ENCODE results near the gene PAX5.

PAX5 gene

GRCh38 chr9:37036371-37036775, 2.3 kb upstream of the PAX5 start:
- no peak for DNase-seq (ENCODE audit: low read depth)
- Histone ChIP-seq H3K4me3 (ENCODE audit: low read length) (peak overlapping the region; percentile 81), H3K9me3 (ENCODE audit: control insufficient read depth, low read length) (no peaks in the 10 kb centered on the region), H3K4me1 (ENCODE audit: control insufficient read depth, insufficient read depth, low read length) (peaks cover 14% of the 10 kb centered on the region), H3K9ac (ENCODE audit: low read length) (no peak overlapping the region), H3K27me3 (replicated peaks; ENCODE audit: control insufficient read depth, insufficient read depth, low read length) (peaks cover 97% of the 10 kb centered on the region), H3K36me3 (ENCODE audit: control insufficient read depth, insufficient read depth, low read length, severe bottlenecking) (no peaks in the 10 kb centered on the region)

GRCh38 chr9:37035648-37036370, 1.7 kb upstream of the PAX5 start:
- Histone ChIP-seq H3K27me3 (replicated peaks; ENCODE audit: control insufficient read depth, insufficient read depth, low read length) (peaks cover 97% of the 10 kb centered on the region), H3K9ac (ENCODE audit: low read length) (no peak overlapping the region), H3K36me3 (ENCODE audit: control insufficient read depth, insufficient read depth, low read length, severe bottlenecking) (no peaks in the 10 kb centered on the region), H3K4me3 (ENCODE audit: low read length) (no peak overlapping the region), H3K9me3 (ENCODE audit: control insufficient read depth, low read length) (no peaks in the 10 kb centered on the region), H3K4me1 (ENCODE audit: control insufficient read depth, insufficient read depth, low read length) (peaks cover 14% of the 10 kb centered on the region)
- DNase-seq (ENCODE audit: low read depth), result no peak

GRCh38 chr9:37034938-37035647, 1.0 kb upstream of the PAX5 start:
- Histone ChIP-seq H3K4me1 (ENCODE audit: control insufficient read depth, insufficient read depth, low read length) (peaks cover 18% of the 10 kb centered on the region), H3K9ac (ENCODE audit: low read length) (no peak overlapping the region), H3K4me3 (ENCODE audit: low read length) (no peak overlapping the region), H3K36me3 (ENCODE audit: control insufficient read depth, insufficient read depth, low read length, severe bottlenecking) (no peaks in the 10 kb centered on the region), H3K27me3 (replicated peaks; ENCODE audit: control insufficient read depth, insufficient read depth, low read length) (peaks cover 97% of the 10 kb centered on the region), H3K9me3 (ENCODE audit: control insufficient read depth, low read length) (no peaks in the 10 kb centered on the region)
- no peak for DNase-seq (ENCODE audit: low read depth)

GRCh38 chr9:37034305-37034937, 353 bp upstream of the PAX5 start:
- Histone ChIP-seq H3K4me1 (ENCODE audit: control insufficient read depth, insufficient read depth, low read length) (peaks cover 21% of the 10 kb centered on the region), H3K27me3 (replicated peaks; ENCODE audit: control insufficient read depth, insufficient read depth, low read length) (peaks cover 97% of the 10 kb centered on the region)
- peak; percentile 33 for DNase-seq (ENCODE audit: low read depth)

GRCh38 chr9:37033141-37033540, 927 bp downstream of the PAX5 start:
- H3K36me3 ChIP-seq (ENCODE audit: control insufficient read depth, insufficient read depth, low read length, severe bottlenecking), result no peaks in the 10 kb centered on the region
- no peak for DNase-seq (ENCODE audit: low read depth)
- no peak overlapping the region for H3K9ac ChIP-seq (ENCODE audit: low read length)
- H3K9me3 ChIP-seq (ENCODE audit: control insufficient read depth, low read length), result peaks cover 7% of the 10 kb centered on the region
- peaks cover 21% of the 10 kb centered on the region for H3K4me1 ChIP-seq (ENCODE audit: control insufficient read depth, insufficient read depth, low read length)
- H3K27me3 ChIP-seq (replicated peaks; ENCODE audit: control insufficient read depth, insufficient read depth, low read length), result peaks cover 97% of the 10 kb centered on the region
- no peak overlapping the region for H3K4me3 ChIP-seq (ENCODE audit: low read length)

More at GRCh38 chr9:37034305-37034937, 353 bp upstream of the PAX5 start:
- Histone ChIP-seq H3K9ac (ENCODE audit: low read length) (no peak overlapping the region), H3K4me3 (ENCODE audit: low read length) (peak overlapping the region; percentile 43), H3K36me3 (ENCODE audit: control insufficient read depth, insufficient read depth, low read length, severe bottlenecking) (no peaks in the 10 kb centered on the region), H3K9me3 (ENCODE audit: control insufficient read depth, low read length) (peaks cover under 1% of the 10 kb centered on the region)

- Histone ChIP-seq H3K4me1 (ENCODE audit: control insufficient read depth, insufficient read depth, low read length) (peaks cover 22% of the 10 kb centered on the region), H3K9ac (ENCODE audit: low read length) (no peak overlapping the region), H3K4me3 (ENCODE audit: low read length) (no peak overlapping the region), H3K9me3 (ENCODE audit: control insufficient read depth, low read length) (peaks cover 9% of the 10 kb centered on the region), H3K36me3 (ENCODE audit: control insufficient read depth, insufficient read depth, low read length, severe bottlenecking) (no peaks in the 10 kb centered on the region), H3K27me3 (replicated peaks; ENCODE audit: control insufficient read depth, insufficient read depth, low read length) (peaks cover 97% of the 10 kb centered on the region)
- DNase-seq (ENCODE audit: low read depth), result no peak
Observed at GRCh38 chr9:37032713-37033112, 1.4 kb downstream of the PAX5 start.

- no peak for DNase-seq (ENCODE audit: low read depth)
- peaks cover 95% of the 10 kb centered on the region for H3K27me3 ChIP-seq (replicated peaks; ENCODE audit: control insufficient read depth, insufficient read depth, low read length)
- no peak overlapping the region for H3K9ac ChIP-seq (ENCODE audit: low read length)
- H3K9me3 ChIP-seq (ENCODE audit: control insufficient read depth, low read length), result peaks cover 9% of the 10 kb centered on the region
- peaks cover 15% of the 10 kb centered on the region for H3K4me1 ChIP-seq (ENCODE audit: control insufficient read depth, insufficient read depth, low read length)
- H3K4me3 ChIP-seq (ENCODE audit: low read length), result no peak overlapping the region
- no peaks in the 10 kb centered on the region for H3K36me3 ChIP-seq (ENCODE audit: control insufficient read depth, insufficient read depth, low read length, severe bottlenecking)
Observed at GRCh38 chr9:37031902-37032301, 2.2 kb downstream of the PAX5 start.

- Histone ChIP-seq H3K4me1 (ENCODE audit: control insufficient read depth, insufficient read depth, low read length) (peaks cover 14% of the 10 kb centered on the region), H3K9ac (ENCODE audit: low read length) (no peak overlapping the region), H3K27me3 (replicated peaks; ENCODE audit: control insufficient read depth, insufficient read depth, low read length) (peaks cover 95% of the 10 kb centered on the region), H3K36me3 (ENCODE audit: control insufficient read depth, insufficient read depth, low read length, severe bottlenecking) (no peaks in the 10 kb centered on the region), H3K4me3 (ENCODE audit: low read length) (no peak overlapping the region), H3K9me3 (ENCODE audit: control insufficient read depth, low read length) (peaks cover 9% of the 10 kb centered on the region)
- no peak for DNase-seq (ENCODE audit: low read depth)
Observed at GRCh38 chr9:37031081-37031480, 3.0 kb downstream of the PAX5 start.

- Histone ChIP-seq H3K4me1 (ENCODE audit: control insufficient read depth, insufficient read depth, low read length) (peaks cover 20% of the 10 kb centered on the region), H3K9me3 (ENCODE audit: control insufficient read depth, low read length) (peaks cover 9% of the 10 kb centered on the region), H3K27me3 (replicated peaks; ENCODE audit: control insufficient read depth, insufficient read depth, low read length) (peaks cover 95% of the 10 kb centered on the region), H3K36me3 (ENCODE audit: control insufficient read depth, insufficient read depth, low read length, severe bottlenecking) (no peaks in the 10 kb centered on the region), H3K9ac (ENCODE audit: low read length) (no peak overlapping the region), H3K4me3 (ENCODE audit: low read length) (no peak overlapping the region)
- DNase-seq (ENCODE audit: low read depth), result no peak
Observed at GRCh38 chr9:37030611-37030939, 3.5 kb downstream of the PAX5 start.

GRCh38 chr9:37029776-37030610, 4.1 kb downstream of the PAX5 start:
- Histone ChIP-seq H3K27me3 (replicated peaks; ENCODE audit: control insufficient read depth, insufficient read depth, low read length) (peaks cover 95% of the 10 kb centered on the region), H3K4me3 (ENCODE audit: low read length) (no peak overlapping the region), H3K9ac (ENCODE audit: low read length) (no peak overlapping the region), H3K9me3 (ENCODE audit: control insufficient read depth, low read length) (peaks cover 9% of the 10 kb centered on the region), H3K4me1 (ENCODE audit: control insufficient read depth, insufficient read depth, low read length) (peaks cover 22% of the 10 kb centered on the region), H3K36me3 (ENCODE audit: control insufficient read depth, insufficient read depth, low read length, severe bottlenecking) (no peaks in the 10 kb centered on the region)
- no peak for DNase-seq (ENCODE audit: low read depth)

GRCh38 chr9:37029304-37029775, 4.7 kb downstream of the PAX5 start:
- H3K9me3 ChIP-seq (ENCODE audit: control insufficient read depth, low read length), result peaks cover 9% of the 10 kb centered on the region
- no peak overlapping the region for H3K4me3 ChIP-seq (ENCODE audit: low read length)
- peaks cover 22% of the 10 kb centered on the region for H3K4me1 ChIP-seq (ENCODE audit: control insufficient read depth, insufficient read depth, low read length)
- no peak for DNase-seq (ENCODE audit: low read depth)
- H3K9ac ChIP-seq (ENCODE audit: low read length), result no peak overlapping the region
- peaks cover 95% of the 10 kb centered on the region for H3K27me3 ChIP-seq (replicated peaks; ENCODE audit: control insufficient read depth, insufficient read depth, low read length)
- no peaks in the 10 kb centered on the region for H3K36me3 ChIP-seq (ENCODE audit: control insufficient read depth, insufficient read depth, low read length, severe bottlenecking)
